ENCODE measurements around the gene FRMD3.

GRCh38 chr9:83456226-83456625 is 82.0 kb downstream of the FRMD3 start:
- TF ChIP-seq CTCF (IDR thresholded peaks at IDR 0.05) (no peak), POLR2A (IDR thresholded peaks at IDR 0.05) (no peak)

All from thyroid gland (tissue), 4 donors.